Measurements from ENCODE around the gene CDK5R1. TPM values are rescaled to one million over a fixed set of nuclear protein-coding genes. Genes with fewer than 3 reads are reported as not detected.

The CDK5R1 gene
- total and polyA plus RNA-seq, 9 donors, result 0.69 to 4.1 (median 2.0) TPM

DNA sequence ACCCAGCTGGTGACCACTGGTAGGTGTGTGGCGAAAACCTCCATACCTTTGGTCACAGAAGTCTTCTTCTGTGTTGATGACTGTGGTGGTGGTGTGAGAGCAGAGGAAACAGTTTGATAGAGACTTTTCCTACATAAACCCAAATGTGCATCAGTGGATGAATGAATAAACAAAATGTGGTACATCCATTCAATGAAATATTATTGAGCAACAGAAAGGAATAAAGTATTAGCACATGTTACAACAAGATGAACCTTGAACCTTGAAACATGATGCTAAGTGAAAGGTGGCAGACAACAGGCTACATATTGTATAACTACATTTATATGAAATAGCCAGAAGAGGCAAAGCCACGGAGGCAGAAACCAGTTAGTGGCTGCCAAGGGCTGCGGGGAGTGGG is 15.2 kb downstream of the CDK5R1 start:
- intact Hi-C loops (cut with DNase I), result loop anchor here in 1 of 4 donors (10.0 kb wide), 1 partner anchor 123 kb away; no protein-coding TSS in a partner anchor
- Histone ChIP-seq H3K27me3 (no peaks in the 10 kb centered on the region), H3K9me3 (no peaks in the 10 kb centered on the region), H3K4me1 (ENCODE audit: insufficient read depth) (no peaks in the 10 kb centered on the region), H3K4me3 (no peak overlapping the region), H3K36me3 (no peaks in the 10 kb centered on the region), H3K27ac (no peak overlapping the region)
- 86 to 91% (median 87%) methylated on average over 3 of the region's 3 CpGs for WGBS, 3 donors
- TF ChIP-seq, protein P1, sequence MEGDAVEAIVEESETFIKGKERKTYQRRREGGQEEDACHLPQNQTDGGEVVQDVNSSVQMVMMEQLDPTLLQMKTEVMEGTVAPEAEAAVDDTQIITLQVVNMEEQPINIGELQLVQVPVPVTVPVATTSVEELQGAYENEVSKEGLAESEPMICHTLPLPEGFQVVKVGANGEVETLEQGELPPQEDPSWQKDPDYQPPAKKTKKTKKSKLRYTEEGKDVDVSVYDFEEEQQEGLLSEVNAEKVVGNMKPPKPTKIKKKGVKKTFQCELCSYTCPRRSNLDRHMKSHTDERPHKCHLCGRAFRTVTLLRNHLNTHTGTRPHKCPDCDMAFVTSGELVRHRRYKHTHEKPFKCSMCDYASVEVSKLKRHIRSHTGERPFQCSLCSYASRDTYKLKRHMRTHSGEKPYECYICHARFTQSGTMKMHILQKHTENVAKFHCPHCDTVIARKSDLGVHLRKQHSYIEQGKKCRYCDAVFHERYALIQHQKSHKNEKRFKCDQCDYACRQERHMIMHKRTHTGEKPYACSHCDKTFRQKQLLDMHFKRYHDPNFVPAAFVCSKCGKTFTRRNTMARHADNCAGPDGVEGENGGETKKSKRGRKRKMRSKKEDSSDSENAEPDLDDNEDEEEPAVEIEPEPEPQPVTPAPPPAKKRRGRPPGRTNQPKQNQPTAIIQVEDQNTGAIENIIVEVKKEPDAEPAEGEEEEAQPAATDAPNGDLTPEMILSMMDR (IDR thresholded peaks at IDR 0.05), result no peak
- TF ChIP-seq EP300 (IDR thresholded peaks at IDR 0.05) (no peak), POLR2A (IDR thresholded peaks at IDR 0.05) (no peak)
- no peak for DNase-seq

DNA sequence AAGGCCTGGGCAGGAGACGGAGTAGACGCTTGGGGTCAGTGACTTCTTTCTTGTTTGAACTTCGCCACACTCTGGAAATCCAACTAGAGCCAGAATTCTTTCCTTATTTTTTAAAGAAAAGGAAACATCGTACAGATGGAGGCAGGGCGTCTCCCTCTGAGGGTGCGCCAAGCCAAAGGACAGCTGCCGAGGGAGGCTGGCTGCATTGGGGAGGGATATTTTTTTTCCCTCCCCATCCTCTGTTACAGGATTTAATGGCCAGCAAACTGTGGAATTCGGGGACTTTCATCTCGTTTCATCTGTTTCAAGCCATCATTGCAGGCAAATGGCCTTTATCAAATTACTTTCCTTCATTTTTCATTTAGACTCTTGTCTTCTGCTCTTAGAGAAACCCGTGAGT is 15.9 kb downstream of the CDK5R1 start:
- H3K9me3 ChIP-seq, result no peaks in the 10 kb centered on the region
- intact Hi-C loops (cut with DNase I), result loop anchor here in 1 of 4 donors (10.0 kb wide), 1 partner anchor 122 kb away; no protein-coding TSS in a partner anchor
- H3K27me3 ChIP-seq, result no peaks in the 10 kb centered on the region
- TF ChIP-seq, protein P1 (IDR thresholded peaks at IDR 0.05), result no peak
- TF ChIP-seq POLR2A (IDR thresholded peaks at IDR 0.05) (no peak), EP300 (IDR thresholded peaks at IDR 0.05) (no peak)
- no peak overlapping the region for H3K4me3 ChIP-seq
- no peak for DNase-seq
- no peaks in the 10 kb centered on the region for H3K36me3 ChIP-seq
- H3K4me1 ChIP-seq (ENCODE audit: insufficient read depth), result no peaks in the 10 kb centered on the region
- H3K27ac ChIP-seq, result peak overlapping the region in 1 of 2 donors; percentile 13
- WGBS, 3 donors, result 24 to 41% (median 26%) methylated on average over 10 of the region's 10 CpGs

DNA sequence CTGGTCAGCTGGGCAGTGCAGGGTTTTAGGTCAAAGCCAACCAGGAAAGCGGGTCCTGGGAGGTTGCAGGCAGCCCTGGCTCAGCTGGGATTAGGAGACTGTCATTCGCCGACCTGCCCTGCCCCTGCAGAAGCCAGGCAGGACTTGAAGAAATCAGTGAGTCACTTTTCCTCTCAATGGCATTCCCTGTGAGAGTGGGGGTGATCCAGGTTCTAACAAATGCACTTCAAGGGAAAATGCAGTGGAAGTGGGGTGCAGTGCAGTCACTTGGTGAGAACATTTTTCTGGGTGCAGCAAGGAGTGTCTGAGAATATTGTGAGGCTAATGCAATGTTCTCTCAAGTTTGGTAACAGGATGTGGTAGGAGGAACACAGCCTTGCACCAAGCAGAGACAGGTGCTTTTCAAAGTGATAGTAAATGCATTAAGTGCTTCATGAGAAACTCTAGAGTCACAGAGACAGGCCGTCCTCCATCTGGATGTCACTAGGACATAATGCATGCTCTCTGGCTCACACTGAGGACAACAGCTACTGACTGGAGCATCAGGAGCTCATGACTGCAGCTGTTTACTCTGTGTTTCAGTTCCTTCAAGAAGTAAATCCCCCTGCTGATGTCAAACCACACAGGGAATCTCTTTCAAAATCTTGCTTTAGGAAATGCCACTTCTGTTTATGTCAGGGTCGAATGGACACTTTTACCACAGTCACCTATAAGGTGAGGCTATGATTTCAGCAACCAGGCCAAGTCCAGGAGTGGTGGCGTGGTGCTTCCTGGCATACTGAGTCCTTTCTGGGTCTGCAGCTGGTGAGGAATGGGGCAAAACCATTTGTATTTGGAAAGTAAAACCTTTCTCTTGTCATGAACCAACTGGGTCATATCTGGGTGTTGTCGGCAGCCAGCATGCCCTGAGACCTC is 16.7 kb downstream of the CDK5R1 start:
- Histone ChIP-seq H3K27ac (no peak overlapping the region), H3K27me3 (no peaks in the 10 kb centered on the region), H3K36me3 (no peaks in the 10 kb centered on the region), H3K9me3 (no peaks in the 10 kb centered on the region), H3K4me3 (no peak overlapping the region), H3K4me1 (ENCODE audit: insufficient read depth) (no peaks in the 10 kb centered on the region)
- DNase-seq, result no peak
- intact Hi-C loops (cut with DNase I), result loop anchor here in 1 of 4 donors (10.0 kb wide), 1 partner anchor 121 kb away; no protein-coding TSS in a partner anchor
- WGBS, 3 donors, result 78 to 81% (median 78%) methylated on average over 7 of the region's 7 CpGs
- no peak for TF ChIP-seq EP300 (IDR thresholded peaks at IDR 0.05)
- TF ChIP-seq, protein P1 (IDR thresholded peaks at IDR 0.05), result no peak
- no peak for TF ChIP-seq POLR2A (IDR thresholded peaks at IDR 0.05)

DNA sequence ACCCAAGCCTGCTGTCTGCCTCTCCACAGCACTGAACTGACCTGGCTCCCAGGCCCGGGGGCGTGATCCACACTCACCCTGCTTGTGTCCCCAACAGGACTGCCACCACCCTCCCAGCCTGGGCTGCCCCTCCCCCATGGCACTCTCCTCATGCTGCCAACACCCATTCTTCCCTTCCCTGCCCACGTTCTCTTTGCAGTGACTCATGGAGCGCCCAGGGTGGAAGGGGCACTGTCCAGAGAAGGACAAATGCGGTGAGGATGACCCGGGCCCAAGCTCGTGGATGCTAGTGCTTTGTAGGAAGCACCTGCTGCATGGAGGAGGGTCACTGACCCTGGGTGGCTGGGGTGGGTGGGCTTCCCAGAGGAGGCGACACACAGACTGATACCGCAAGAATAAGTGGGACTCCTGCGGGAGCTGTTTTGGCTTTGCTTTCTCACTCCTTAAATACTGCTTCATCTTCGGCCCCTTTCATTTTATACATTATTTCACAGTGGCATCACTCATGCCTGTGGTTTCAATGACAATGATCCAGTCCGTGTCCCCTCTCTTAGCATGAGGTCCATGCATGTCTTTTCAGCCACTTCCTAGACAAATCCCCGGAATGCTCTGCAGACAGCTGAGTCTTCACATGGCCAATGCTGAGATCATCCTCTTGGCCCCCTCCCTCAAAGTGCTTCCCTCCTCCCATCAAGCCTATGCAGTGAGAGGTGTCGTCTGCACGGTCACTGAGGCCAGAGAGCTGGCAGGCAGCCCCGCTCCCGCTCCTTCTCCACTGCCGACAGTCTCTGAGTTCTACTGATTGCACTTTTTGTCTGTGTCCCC is 17.6 kb downstream of the CDK5R1 start:
- Histone ChIP-seq H3K27me3 (no peaks in the 10 kb centered on the region), H3K4me1 (ENCODE audit: insufficient read depth) (no peaks in the 10 kb centered on the region), H3K4me3 (no peak overlapping the region), H3K36me3 (no peaks in the 10 kb centered on the region), H3K27ac (no peak overlapping the region), H3K9me3 (no peaks in the 10 kb centered on the region)
- TF ChIP-seq, protein P1 (IDR thresholded peaks at IDR 0.05), result no peak
- no peak for TF ChIP-seq POLR2A (IDR thresholded peaks at IDR 0.05)
- DNase-seq, result no peak
- WGBS, 3 donors, result 85 to 91% (median 88%) methylated on average over 18 of the region's 18 CpGs
- intact Hi-C loops (cut with DNase I), result loop anchor here in 1 of 4 donors (10.0 kb wide), 1 partner anchor 120 kb away; no protein-coding TSS in a partner anchor

Data from ovary (tissue), 9 donors.